Activated CD4-positive, alpha-beta T cell treated with anti-CD3 and anti-CD28 coated beads for 1 hour (primary cell): ENCODE results near the gene CAPZB.
"Not testable (repeated sequence)": the region's sequence is repeated elsewhere in the genome, so short reads cannot be mapped to it uniquely, and the experiment has no call there.

ENCODE experiments used
- DNase-seq: peaks from one replicate; pipeline ENCODE4 v3.0.0-alpha.2; 2020

Gene CAPZB

GRCh38 chr1:19485362-19486187 is at the start of gene CAPZB:
Gene CAPZB (minus strand): TSS chr1:19485539. CDS start chr1:19485438, 101 bp downstream.
- peak; percentile 90 for DNase-seq

GRCh38 chr1:19534281-19534680 is 48.9 kb upstream of the CAPZB start:
- DNase-seq: no peak

DNA sequence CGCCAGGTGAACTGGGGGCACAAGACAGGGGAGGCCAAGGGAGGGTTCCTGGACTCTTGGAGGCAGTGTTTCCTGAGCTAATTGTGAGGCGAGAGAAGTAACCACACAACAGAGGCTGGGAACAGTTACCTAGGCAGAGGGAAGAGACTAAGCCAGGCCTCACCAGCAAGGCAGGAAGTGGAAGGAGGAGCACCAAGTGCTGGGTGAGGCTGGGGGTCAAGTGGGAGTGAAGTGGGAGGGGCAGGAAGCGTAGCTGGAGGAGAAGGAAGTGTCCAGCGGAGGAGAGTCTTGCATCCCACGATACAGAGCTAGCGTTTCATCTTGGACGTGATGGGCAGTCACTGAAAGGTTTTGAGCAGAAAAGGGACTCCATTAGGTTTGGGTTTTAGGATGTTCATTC is 48.3 kb upstream of the CAPZB start:
- no peak for DNase-seq

- DNase-seq: no peak
Observed at GRCh38 chr1:19532519-19532918, 47.2 kb upstream of the CAPZB start.

- no peak for DNase-seq
Observed at GRCh38 chr1:19529664-19530063, 44.3 kb upstream of the CAPZB start.

DNA sequence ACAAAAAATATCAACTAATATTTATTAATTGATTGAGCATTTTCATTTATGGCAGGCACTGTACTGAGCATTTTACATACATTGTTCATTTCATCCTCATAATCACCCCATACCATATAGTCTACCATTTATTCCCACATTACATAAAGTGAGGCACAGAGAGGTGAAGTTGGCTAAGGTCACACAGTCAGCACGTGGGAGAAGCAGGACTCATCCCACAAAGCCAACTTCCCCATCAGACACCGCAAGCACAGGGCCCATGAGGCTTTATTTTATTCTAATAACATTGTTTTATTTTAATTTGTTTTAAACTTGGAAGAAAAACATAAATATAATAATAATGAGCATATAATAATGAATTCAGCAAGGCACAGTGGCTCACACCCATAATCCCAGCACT is 43.1 kb upstream of the CAPZB start:
- DNase-seq: no peak

- DNase-seq: no peak
Observed at GRCh38 chr1:19525607-19526545, 40.5 kb upstream of the CAPZB start.

GRCh38 chr1:19524791-19525190 is 39.5 kb upstream of the CAPZB start:
- no peak for DNase-seq

DNA sequence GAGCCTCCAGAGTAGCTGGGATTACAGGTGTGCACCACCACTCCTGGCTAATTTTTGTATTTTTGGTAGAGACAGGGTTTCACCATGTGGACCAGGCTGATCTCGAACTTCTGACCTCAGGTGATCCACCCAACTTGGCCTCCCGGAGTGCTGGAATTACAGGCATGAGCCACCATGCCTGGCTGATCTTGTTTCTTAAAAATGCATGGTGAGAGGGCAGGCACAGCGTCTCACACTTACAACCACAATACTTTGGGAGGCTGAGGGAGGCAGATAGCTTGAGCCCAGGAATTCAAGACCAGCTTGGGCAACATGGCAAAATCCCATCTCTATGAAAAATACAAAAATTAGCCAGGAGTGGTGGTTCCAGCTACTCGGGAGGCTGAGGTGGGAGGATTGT is 37.2 kb upstream of the CAPZB start:
- DNase-seq: not testable (repeated sequence)

- DNase-seq: no peak
Observed at GRCh38 chr1:19521411-19521810, 36.1 kb upstream of the CAPZB start.

- no peak for DNase-seq
Observed at GRCh38 chr1:19517017-19517416, 31.7 kb upstream of the CAPZB start.

- DNase-seq: no peak
Observed at GRCh38 chr1:19515201-19515600, 29.9 kb upstream of the CAPZB start.

GRCh38 chr1:19514391-19514831 is 29.1 kb upstream of the CAPZB start:
- DNase-seq: no peak

- DNase-seq: no peak
Observed at GRCh38 chr1:19512545-19512944, 27.2 kb upstream of the CAPZB start.

GRCh38 chr1:19511116-19511515 is 25.8 kb upstream of the CAPZB start:
- DNase-seq: no peak

- DNase-seq: not testable (repeated sequence)
Observed at GRCh38 chr1:19509647-19510046, 24.3 kb upstream of the CAPZB start.

DNA sequence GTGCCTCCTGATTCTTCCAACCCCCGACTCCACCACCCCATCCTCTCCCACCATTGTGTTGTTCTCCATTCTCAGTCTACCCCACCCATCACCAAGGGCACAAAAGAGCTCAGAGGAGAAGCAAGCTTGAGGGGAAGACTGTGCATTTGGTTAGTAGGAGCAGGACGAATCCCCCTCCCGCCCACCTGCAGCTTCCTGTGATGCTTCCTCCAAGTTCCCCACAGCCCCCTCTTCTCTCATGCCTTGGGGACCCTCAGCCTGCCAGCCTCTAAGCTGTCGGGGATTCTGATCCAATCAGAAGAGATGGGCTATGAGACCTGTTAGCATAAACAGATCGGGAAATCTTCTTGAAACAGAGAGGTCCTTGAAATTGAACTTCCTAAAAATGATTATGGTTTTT is 22.2 kb upstream of the CAPZB start:
- DNase-seq: no peak

DNA sequence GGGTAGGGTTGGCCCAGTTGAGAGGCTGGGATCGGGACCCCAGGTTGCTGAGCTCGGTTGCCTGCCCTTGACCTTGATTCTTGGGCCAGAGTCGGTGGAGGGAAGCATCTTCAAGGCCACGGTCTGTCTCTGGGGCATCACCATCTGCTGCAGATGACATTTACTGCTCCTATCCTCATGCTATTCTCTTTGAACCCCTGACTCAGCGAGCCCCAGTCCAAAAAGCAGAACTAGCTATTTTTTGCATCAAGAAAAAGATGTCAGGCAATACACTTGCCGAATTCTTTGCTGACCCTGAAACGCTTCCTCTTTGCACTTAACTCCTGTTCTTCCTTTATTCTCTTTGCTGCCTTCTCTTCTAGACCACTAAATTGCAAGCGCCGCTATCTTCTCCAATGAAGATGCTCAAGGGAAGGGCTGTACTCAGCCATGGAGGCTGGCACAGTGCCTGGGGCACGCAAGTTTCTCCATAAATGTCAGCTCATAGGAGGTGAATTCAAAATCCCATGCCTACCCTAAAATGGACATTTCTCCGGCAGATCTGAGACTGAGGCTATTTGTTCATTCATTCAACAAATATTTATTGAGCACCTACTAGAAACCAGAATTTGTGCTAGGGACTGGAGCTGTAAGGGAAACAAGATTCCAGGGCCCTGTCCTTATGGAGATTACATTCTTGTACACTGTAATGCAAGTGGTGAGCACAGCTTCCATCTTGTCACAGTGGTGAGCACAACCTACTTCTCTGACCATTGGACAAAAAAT is 20.5 kb upstream of the CAPZB start:
- DNase-seq: no peak

- DNase-seq: no peak
Observed at GRCh38 chr1:19504796-19505692, 19.7 kb upstream of the CAPZB start.

GRCh38 chr1:19502284-19502683 is 16.9 kb upstream of the CAPZB start:
- not testable (repeated sequence) for DNase-seq

GRCh38 chr1:19499887-19500286 is 14.5 kb upstream of the CAPZB start:
- not testable (repeated sequence) for DNase-seq

GRCh38 chr1:19497443-19497842 is 12.1 kb upstream of the CAPZB start:
- DNase-seq: not testable (repeated sequence)
